ENCODE measurements around the gene SREBF2.

DNA sequence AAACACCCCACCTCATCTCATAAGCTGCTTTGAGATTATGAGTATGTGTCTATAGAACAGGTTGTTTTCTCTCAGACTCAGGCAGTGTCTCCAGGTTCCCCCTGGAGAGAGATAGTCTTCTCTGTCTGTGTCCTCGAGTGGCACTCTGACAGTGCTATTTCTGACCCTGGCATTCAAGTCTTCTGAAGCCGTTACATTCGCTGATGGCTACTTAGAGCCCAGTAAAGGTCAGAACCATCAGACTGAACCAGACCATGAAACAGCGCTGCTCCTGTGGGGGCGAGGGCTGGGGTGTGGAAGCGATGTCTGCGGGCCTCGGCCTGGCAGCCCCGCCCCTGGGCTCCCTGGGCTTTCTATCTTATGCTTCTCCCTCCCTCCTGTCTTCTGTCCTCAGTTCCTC, 58.5 kb downstream of the SREBF2 start:
- TF ChIP-seq, protein P1, sequence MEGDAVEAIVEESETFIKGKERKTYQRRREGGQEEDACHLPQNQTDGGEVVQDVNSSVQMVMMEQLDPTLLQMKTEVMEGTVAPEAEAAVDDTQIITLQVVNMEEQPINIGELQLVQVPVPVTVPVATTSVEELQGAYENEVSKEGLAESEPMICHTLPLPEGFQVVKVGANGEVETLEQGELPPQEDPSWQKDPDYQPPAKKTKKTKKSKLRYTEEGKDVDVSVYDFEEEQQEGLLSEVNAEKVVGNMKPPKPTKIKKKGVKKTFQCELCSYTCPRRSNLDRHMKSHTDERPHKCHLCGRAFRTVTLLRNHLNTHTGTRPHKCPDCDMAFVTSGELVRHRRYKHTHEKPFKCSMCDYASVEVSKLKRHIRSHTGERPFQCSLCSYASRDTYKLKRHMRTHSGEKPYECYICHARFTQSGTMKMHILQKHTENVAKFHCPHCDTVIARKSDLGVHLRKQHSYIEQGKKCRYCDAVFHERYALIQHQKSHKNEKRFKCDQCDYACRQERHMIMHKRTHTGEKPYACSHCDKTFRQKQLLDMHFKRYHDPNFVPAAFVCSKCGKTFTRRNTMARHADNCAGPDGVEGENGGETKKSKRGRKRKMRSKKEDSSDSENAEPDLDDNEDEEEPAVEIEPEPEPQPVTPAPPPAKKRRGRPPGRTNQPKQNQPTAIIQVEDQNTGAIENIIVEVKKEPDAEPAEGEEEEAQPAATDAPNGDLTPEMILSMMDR (IDR thresholded peaks at IDR 0.05) = no peak
- no peak for TF ChIP-seq POLR2A (IDR thresholded peaks at IDR 0.05)
